Retinal pigment epithelial cell (primary cell): ENCODE results near the gene KLRB1.
"Not testable (repeated sequence)": the region's sequence is repeated elsewhere in the genome, so short reads cannot be mapped to it uniquely, and the experiment has no call there.

Source experiments
- DNase-seq: peaks from one replicate; pipeline ENCODE4 v3.0.0-alpha.2; 2010; ENCODE audit warnings: low read depth
- H3K4me3 ChIP-seq: 2 replicates; pipeline ENCODE4 v1.5.1; 2011; ENCODE audit warnings: mild to moderate bottlenecking, low read length, control low read depth, moderate library complexity
- CTCF ChIP-seq: conservative IDR thresholded peaks from 2 replicates; pipeline ENCODE4 v1.5.1; 2011; ENCODE audit warnings: low read depth, low read length, control low read depth, inconsistent platforms

KLRB1 gene

GRCh38 chr12:9604287-9604686, 3.4 kb downstream of the KLRB1 start:
- H3K4me3 ChIP-seq: no peak overlapping the region
- no peak for DNase-seq
- TF ChIP-seq CTCF: no peak

- H3K4me3 ChIP-seq, DNase-seq: not testable (repeated sequence)
Measured at GRCh38 chr12:9600426-9600825, 7.3 kb downstream of the KLRB1 start.

GRCh38 chr12:9598363-9598762, 9.4 kb downstream of the KLRB1 start:
- no peak for DNase-seq
- H3K4me3 ChIP-seq: no peak overlapping the region
- no peak for TF ChIP-seq CTCF

- H3K4me3 ChIP-seq: no peak overlapping the region
- TF ChIP-seq CTCF: no peak
- DNase-seq: no peak
Measured at GRCh38 chr12:9597365-9597764, 10.4 kb downstream of the KLRB1 start.

- no peak overlapping the region for H3K4me3 ChIP-seq
- no peak for TF ChIP-seq CTCF
- no peak for DNase-seq
Measured at GRCh38 chr12:9590441-9590840, 17.3 kb downstream of the KLRB1 start.

- H3K4me3 ChIP-seq: no peak overlapping the region
- no peak for TF ChIP-seq CTCF
- no peak for DNase-seq
Measured at GRCh38 chr12:9588749-9589148, 19.0 kb downstream of the KLRB1 start.

GRCh38 chr12:9587987-9588600, 19.6 kb downstream of the KLRB1 start:
- no peak for DNase-seq
- TF ChIP-seq CTCF: no peak

GRCh38 chr12:9577729-9578128, 30.0 kb downstream of the KLRB1 start:
- DNase-seq, H3K4me3 ChIP-seq: not testable (repeated sequence)

More at GRCh38 chr12:9587987-9588600, 19.6 kb downstream of the KLRB1 start:
- H3K4me3 ChIP-seq: no peak overlapping the region

GRCh38 chr12:9567151-9567550, 40.6 kb downstream of the KLRB1 start:
- not testable (repeated sequence) for H3K4me3 ChIP-seq, DNase-seq

- not testable (repeated sequence) for H3K4me3 ChIP-seq, DNase-seq
Measured at GRCh38 chr12:9566113-9566512, 41.6 kb downstream of the KLRB1 start.

- not testable (repeated sequence) for DNase-seq, H3K4me3 ChIP-seq
Measured at GRCh38 chr12:9564418-9564817, 43.3 kb downstream of the KLRB1 start.

GRCh38 chr12:9562841-9563453, 44.8 kb downstream of the KLRB1 start:
- H3K4me3 ChIP-seq, DNase-seq: not testable (repeated sequence)
